Adrenal gland (tissue), 12 donors: ENCODE results near the gene TPSD1. TPM values are rescaled to one million over a fixed set of nuclear protein-coding genes. Genes with fewer than 3 reads are reported as not detected.

ENCODE experiments used
- DNase-seq, 7 donors: peaks; one replicate each; pipeline ENCODE4 v3.0.0-alpha.2; 2019 to 2020
- H3K27ac ChIP-seq, 5 donors: fragments of 200-600 bp; sonication (generic) in 4 of 5; 1 replicate in 3 of 5; 2 replicates in 2 of 5; pipeline versions ENCODE4 v1.5.1 to v1.8.0; 2016 to 2020; ENCODE audit warnings: mild to moderate bottlenecking in 1 of 5
- H3K27me3 ChIP-seq: fragments of 200-600 bp; 2 replicates; pipeline ENCODE4 v1.8.0; 2021
- H3K36me3 ChIP-seq, 2 donors: fragments of 200-600 bp; replicated peaks in 1 of 2; 1 replicate in 1 of 2; 2 replicates in 1 of 2; pipeline versions ENCODE4 v1.5.1 to v1.8.0; 2018 to 2022
- H3K4me1 ChIP-seq, 2 donors: fragments of 200-600 bp; replicated peaks in 1 of 2; 1 replicate in 1 of 2; 2 replicates in 1 of 2; pipeline versions ENCODE4 v1.5.1 to v1.8.0; 2018 to 2021
- H3K4me3 ChIP-seq, 4 donors: fragments of 200-600 bp; sonication (generic) in 3 of 4; one replicate each; pipeline ENCODE4 v1.5.1; 2016 to 2018
- H3K9me3 ChIP-seq, 3 donors: fragments of 200-600 bp; sonication (generic) in 1 of 3; replicated peaks in 1 of 3; 1 replicate in 2 of 3; 2 replicates in 1 of 3; pipeline versions ENCODE4 v1.5.1 to v1.8.0; 2016 to 2021
- POLR2A ChIP-seq, 2 donors: fragments of 450-650 bp; IDR thresholded peaks; one replicate each; pipeline ENCODE4 v1.6.1; 2017; ENCODE audit warnings: antibody characterized with exemption in 2 of 2, mild to moderate bottlenecking in 2 of 2, moderate library complexity in 1 of 2
- WGBS, 4 donors: extraction: QIAGEN DNeasy Blood & Tissue Kit in 2 of 4; methylation state at CpG; one replicate each; pipeline versions ENCODE4 v1.1.5 to v1.1.7; 2013 to 2017; 5-methylcytosine and 5-hydroxymethylcytosine counted together
- intact Hi-C, 2 donors: fragments of 100-400 bp; cut with DNase I; formaldehyde crosslinking; loops; one replicate each; pipeline versions ENCODE4 v1.14.1 to v1.15.0; 2022 to 2023
- polyA plus RNA-seq, 3 donors: library from polyadenylated mRNA; stranded (reverse); fragments of 200-250 nt in 2 of 3; fragments of 350-450 nt in 1 of 3; fragmentation: Illumina TruSeq in 1 of 3; extraction: RNeasy Lipid Tissue Mini Kit (QIAGEN cat#74804) in 1 of 3; gene quantifications; one replicate each; pipeline ENCODE4 v1.2.3, GENCODE V29; 2013 to 2014
- total RNA-seq, 9 donors: library from RNA; depleted of rRNA in 4 of 9; stranded (reverse); fragments of >200 nt in 4 of 9; fragments of 120-200 nt in 1 of 9; fragmentation: NEBNext Ultra II Directional in 1 of 9; extraction: Animal tissue kit (Norgen Biotek cat#: 25700) in 1 of 9; gene quantifications; one replicate each; pipeline versions ENCODE4 v1.1.0 to v1.2.4, GENCODE V29; 2013 to 2023
- TF ChIP-seq, protein P1 (sequence below), 6 experiments: fragments of 450-650 bp in 4 of 6; fragments of 200-600 bp in 2 of 6; sonication (generic) in 1 of 6; IDR thresholded peaks; 1 replicate in 5 of 6; 2 replicates in 1 of 6; pipeline versions ENCODE4 v1.5.1 to v1.8.0; 2016 to 2021; ENCODE audit warnings: antibody characterized with exemption in 6 of 6, mild to moderate bottlenecking in 2 of 6, moderate library complexity in 1 of 6
- donor health status: healthy with polysubstance abuse.
- donor health status: Bipolar disorder and iron deficiency.
- donor health status: DM: yes; HTN: yes; CAD: no.
- donor health status: DM: no; HTN: no; CAD: no.
- donor health status: DM: no; HTN: no; CAD: no.
- donor health status: DM: yes; HTN: yes; CAD: no.

The TPSD1 gene
- total and polyA plus RNA-seq, 12 donors = 0.24 TPM; not detected in 11

DNA sequence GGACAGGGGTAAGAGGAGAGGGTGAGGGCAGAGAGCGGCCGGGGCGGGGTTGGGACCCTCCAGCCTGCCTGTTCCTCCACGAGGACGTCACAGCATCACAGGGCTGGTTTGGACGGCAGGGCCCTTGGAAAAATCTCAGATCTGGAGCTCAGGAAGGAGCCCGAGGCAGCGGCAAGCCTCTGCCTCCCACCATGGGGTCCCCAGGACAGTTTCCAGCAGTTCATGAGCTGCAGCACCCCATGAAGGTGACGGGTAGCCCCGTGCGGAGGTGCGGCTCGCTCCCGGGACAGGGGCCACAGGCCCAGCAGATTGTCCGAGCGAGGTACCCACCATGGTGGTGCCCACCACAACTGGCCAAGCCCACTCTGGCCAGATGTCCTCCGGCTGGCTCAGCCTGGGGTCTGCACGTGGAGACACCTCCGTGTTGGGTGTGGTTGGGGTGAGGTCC is 21.3 kb downstream of the TPSD1 start:
- DNase-seq = no peak
- 60 to 75% (median 68%) methylated on average over 8 to 19 of the region's 19 CpGs for WGBS, 4 donors
- intact Hi-C loops = no loop called here

DNA sequence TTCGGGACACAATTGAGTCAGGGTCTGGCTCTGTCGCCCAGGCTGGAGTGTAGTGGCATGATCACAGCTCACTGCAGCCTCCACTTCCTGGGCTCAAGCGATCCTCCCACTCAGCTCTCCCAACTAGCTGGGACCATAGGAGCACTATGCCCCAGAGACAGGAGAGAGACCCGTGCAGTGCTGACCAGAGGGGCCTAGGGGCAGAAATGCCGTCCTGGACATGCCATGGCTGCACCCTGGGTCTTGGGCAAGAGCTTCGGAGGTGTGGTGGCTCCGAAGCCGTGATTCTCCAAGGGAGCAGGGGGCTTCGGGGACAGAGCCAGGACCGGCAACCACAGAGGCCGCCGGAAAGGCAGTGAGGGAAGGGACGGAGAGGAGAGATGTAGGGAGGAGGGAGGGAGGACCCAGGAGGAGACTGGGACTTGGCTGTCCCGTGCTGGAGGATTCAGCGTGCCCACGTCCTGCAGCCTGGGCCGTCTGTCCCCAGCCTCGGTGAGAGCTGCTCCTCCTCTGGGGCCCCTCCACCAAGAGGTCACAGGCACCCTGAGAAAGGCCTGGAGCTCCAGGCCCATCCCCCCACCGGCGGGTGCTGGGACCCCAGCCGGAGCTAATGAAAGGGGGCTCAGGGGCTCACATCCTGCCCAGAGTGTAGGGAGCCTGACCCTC is 21.9 kb downstream of the TPSD1 start:
- TF ChIP-seq, protein P1, sequence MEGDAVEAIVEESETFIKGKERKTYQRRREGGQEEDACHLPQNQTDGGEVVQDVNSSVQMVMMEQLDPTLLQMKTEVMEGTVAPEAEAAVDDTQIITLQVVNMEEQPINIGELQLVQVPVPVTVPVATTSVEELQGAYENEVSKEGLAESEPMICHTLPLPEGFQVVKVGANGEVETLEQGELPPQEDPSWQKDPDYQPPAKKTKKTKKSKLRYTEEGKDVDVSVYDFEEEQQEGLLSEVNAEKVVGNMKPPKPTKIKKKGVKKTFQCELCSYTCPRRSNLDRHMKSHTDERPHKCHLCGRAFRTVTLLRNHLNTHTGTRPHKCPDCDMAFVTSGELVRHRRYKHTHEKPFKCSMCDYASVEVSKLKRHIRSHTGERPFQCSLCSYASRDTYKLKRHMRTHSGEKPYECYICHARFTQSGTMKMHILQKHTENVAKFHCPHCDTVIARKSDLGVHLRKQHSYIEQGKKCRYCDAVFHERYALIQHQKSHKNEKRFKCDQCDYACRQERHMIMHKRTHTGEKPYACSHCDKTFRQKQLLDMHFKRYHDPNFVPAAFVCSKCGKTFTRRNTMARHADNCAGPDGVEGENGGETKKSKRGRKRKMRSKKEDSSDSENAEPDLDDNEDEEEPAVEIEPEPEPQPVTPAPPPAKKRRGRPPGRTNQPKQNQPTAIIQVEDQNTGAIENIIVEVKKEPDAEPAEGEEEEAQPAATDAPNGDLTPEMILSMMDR (IDR thresholded peaks at IDR 0.05) = no peak
- TF ChIP-seq POLR2A (IDR thresholded peaks at IDR 0.05) = no peak
- WGBS, 4 donors = 33 to 53% (median 39%) methylated on average over 8 to 21 of the region's 21 CpGs
- intact Hi-C loops = no loop called here
- Histone ChIP-seq H3K36me3 (no peaks in the 10 kb centered on the region), H3K4me1 (no peaks in the 10 kb centered on the region), H3K4me3 (no peak overlapping the region), H3K9me3 (no peaks in the 10 kb centered on the region), H3K27ac (no peak overlapping the region), H3K27me3 (peaks cover 14% of the 10 kb centered on the region)
- DNase-seq = no peak

More for the DNA sequence above, 21.3 kb downstream of the TPSD1 start:
- H3K4me3 ChIP-seq = no peak overlapping the region
- no peaks in the 10 kb centered on the region for H3K9me3 ChIP-seq
- TF ChIP-seq, protein P1 (IDR thresholded peaks at IDR 0.05) = no peak
- TF ChIP-seq POLR2A (IDR thresholded peaks at IDR 0.05) = no peak
- no peak overlapping the region for H3K27ac ChIP-seq
- no peaks in the 10 kb centered on the region for H3K36me3 ChIP-seq
- peaks cover 14% of the 10 kb centered on the region for H3K27me3 ChIP-seq
- H3K4me1 ChIP-seq = no peaks in the 10 kb centered on the region

DNA sequence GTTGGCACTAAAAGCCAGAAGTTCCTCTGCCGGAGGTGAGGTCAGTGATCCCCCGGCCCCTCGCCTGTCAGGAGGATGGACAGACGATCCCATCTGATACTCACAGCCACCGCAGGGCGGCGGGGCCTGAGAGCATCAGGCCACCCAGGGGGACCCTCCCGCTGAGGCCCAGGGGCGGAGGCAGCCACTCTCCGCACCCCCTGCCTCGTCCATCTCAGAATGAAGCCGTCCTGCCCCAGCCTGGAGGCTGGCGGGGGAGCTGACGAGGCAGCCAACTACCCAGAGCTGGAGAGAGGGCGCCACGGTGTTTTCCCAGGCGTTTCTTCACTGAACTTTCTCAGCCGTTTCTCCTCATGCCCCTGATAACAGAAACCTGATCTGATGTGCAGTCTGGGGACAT is 22.6 kb downstream of the TPSD1 start:
- Histone ChIP-seq H3K27me3 (peaks cover 14% of the 10 kb centered on the region), H3K27ac (no peak overlapping the region), H3K4me1 (no peaks in the 10 kb centered on the region), H3K4me3 (no peak overlapping the region), H3K36me3 (no peaks in the 10 kb centered on the region), H3K9me3 (no peaks in the 10 kb centered on the region)
- intact Hi-C loops = no loop called here
- 16 to 34% (median 18%) methylated on average over 4 to 18 of the region's 18 CpGs for WGBS, 4 donors
- no peak for TF ChIP-seq POLR2A (IDR thresholded peaks at IDR 0.05)
- TF ChIP-seq, protein P1 (IDR thresholded peaks at IDR 0.05) = no peak
- no peak for DNase-seq

DNA sequence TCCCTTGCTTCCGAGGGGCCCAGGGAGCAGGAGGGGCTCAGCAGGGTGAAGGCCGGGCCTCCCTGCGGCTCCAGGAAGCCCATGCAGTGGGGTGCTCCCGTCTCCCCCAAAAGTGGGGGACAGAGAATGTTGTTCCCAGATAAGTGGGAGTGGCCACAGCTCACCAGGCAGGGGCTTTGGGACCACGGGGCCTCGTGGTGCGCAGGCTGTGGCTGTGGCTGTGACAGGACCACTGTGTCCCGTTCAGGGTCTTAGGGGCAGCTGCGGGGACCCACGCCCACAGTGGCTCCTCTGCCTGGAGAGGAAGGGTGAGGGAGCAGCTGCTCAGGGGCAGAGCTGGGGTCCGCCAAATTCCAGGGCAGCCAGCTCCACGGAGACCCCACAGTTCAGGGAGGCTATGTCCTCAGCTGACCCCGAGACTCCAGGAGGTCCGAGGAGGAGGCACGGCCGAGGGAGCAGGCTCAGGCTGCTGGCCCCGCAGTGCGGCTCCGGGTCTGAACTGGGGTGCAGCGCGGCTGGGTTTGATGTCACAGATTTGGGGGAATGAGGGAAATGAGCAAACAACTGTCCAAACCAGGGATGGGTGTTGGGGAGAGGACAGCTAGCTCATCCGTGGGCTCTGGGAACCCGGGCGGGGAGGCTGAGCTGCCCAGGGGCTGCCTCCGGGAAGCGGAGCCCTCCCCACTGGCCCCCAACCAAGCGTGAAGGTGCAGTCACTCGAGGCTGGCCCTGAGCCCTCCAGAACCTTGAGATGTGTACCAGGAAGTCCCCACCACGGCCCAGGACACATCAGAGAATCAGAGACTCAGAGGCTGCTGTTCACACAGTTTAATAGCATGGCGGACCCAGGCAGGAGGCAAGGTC is 23.4 kb downstream of the TPSD1 start:
- 67 to 70% (median 69%) methylated on average over 20 to 30 of the region's 30 CpGs for WGBS, 4 donors
- no peak overlapping the region for H3K4me3 ChIP-seq
- intact Hi-C loops = no loop called here
- DNase-seq = no peak
- H3K36me3 ChIP-seq = no peaks in the 10 kb centered on the region
- no peak overlapping the region for H3K27ac ChIP-seq
- peaks cover 14% of the 10 kb centered on the region for H3K27me3 ChIP-seq
- H3K4me1 ChIP-seq = no peaks in the 10 kb centered on the region
- no peaks in the 10 kb centered on the region for H3K9me3 ChIP-seq
- TF ChIP-seq, protein P1 (IDR thresholded peaks at IDR 0.05) = no peak
- TF ChIP-seq POLR2A (IDR thresholded peaks at IDR 0.05) = no peak
